ENCODE data around the gene ANKRD27. TPM values are rescaled to one million over a fixed set of nuclear protein-coding genes. Genes with fewer than 3 reads are reported as not detected.

ANKRD27 gene
- total and polyA plus RNA-seq, 10 of the 15 experiments (the other 5 are each of a cell fraction or from before 2014, with no cell fraction given): 2.8 to 49.9 (median 28.5) TPM

- no peaks in the 10 kb centered on the region for H3K36me3 ChIP-seq (ENCODE audit: control insufficient read depth in 2 of 2, insufficient read depth in 2 of 2, low read length in 1 of 2)
- no peaks in the 10 kb centered on the region for H3K27me3 ChIP-seq (replicated peaks in 1 of 2; ENCODE audit: control insufficient read depth in 2 of 2, insufficient read depth in 2 of 2, low read length in 1 of 2)
- H3K4me2 ChIP-seq (ENCODE audit: control insufficient read depth, insufficient read depth): no peak overlapping the region
- intact Hi-C loops (cut with micrococcal nuclease; ENCODE audit: unreplicated experiment): no loop called here
- no peak overlapping the region for H3K9ac ChIP-seq (ENCODE audit: control insufficient read depth, insufficient read depth, low read length)
- H2AFZ ChIP-seq (ENCODE audit: control insufficient read depth, low read depth, low read length): no peak overlapping the region
- in situ Hi-C loops (cut with MboI): no loop called here
- H3K79me2 ChIP-seq (ENCODE audit: control insufficient read depth, insufficient read depth, low read length): peaks cover 9% of the 10 kb centered on the region
- BruUV-seq (replicated peaks): no TSS peak
- no peak for ATAC-seq
- no peaks in the 10 kb centered on the region for H3K9me3 ChIP-seq (replicated peaks; ENCODE audit: control insufficient read depth, insufficient read depth, low read length)
- H3K4me3 ChIP-seq: no peak overlapping the region
- ChIA-PET POLR2A (no interaction called here), SMC1A (ENCODE audit: uncharacterized antibody, unreplicated experiment) (interaction anchor here (1.2 kb wide), 1 partner anchor 87 kb away, joined by 3 read pairs; no protein-coding TSS in a partner anchor), CTCF (interaction anchor here (1.0 kb wide), 1 partner anchor 13 kb away, joined by 4 read pairs; no protein-coding TSS in a partner anchor), RAD21 (ENCODE audit: unreplicated experiment) (no interaction called here)
- H3K27ac ChIP-seq (ENCODE audit: control insufficient read depth, insufficient read depth): no peak overlapping the region
- H4K20me1 ChIP-seq (ENCODE audit: control insufficient read depth, insufficient read depth): no peaks in the 10 kb centered on the region
- 90% methylated on average over 6 of the region's 6 CpGs for WGBS (ENCODE audit: insufficient coverage, insufficient replicate concordance, low lambda C conversion rate, missing lambda C conversion rate)
- H3K4me1 ChIP-seq (ENCODE audit: control insufficient read depth, insufficient read depth, low read length): peaks cover 6% of the 10 kb centered on the region; the same call in 1 of the 2 replicates
- no peak for DNase-seq (ENCODE audit: low read depth, low spot score)
- FAIRE-seq: no peak
- no peak for TF ChIP-seq NFIC (IDR thresholded peaks at IDR 0.05; ENCODE audit: low read depth, low read length)
- TF ChIP-seq ESRRA (IDR thresholded peaks at IDR 0.05; ENCODE audit: low read length): no peak
- TF ChIP-seq IKZF2 (IDR thresholded peaks at IDR 0.05): no peak
- TF ChIP-seq ZNF207 (IDR thresholded peaks at IDR 0.05; ENCODE audit: borderline replicate concordance): no peak
- no peak for TF ChIP-seq POLR2AphosphoS2 (IDR thresholded peaks at IDR 0.05; ENCODE audit: low read depth, low read length)
- TF ChIP-seq SMARCA5 (IDR thresholded peaks at IDR 0.05): no peak
- TF ChIP-seq SPI1 (IDR thresholded peaks at IDR 0.05; ENCODE audit: borderline replicate concordance, insufficient read depth, low read depth, low read length): no peak
- TF ChIP-seq TAF1 (IDR thresholded peaks at IDR 0.05; ENCODE audit: borderline replicate concordance, low read depth, low read length): no peak
- no peak for TF ChIP-seq MLLT1 (IDR thresholded peaks at IDR 0.05)
- no peak for TF ChIP-seq EGR1 (IDR thresholded peaks at IDR 0.05; ENCODE audit: borderline replicate concordance in 1 of 2, low read depth in 2 of 2, low read length in 2 of 2)
- no peak for TF ChIP-seq RFX5 (IDR thresholded peaks at IDR 0.05; ENCODE audit: low read depth, low read length)
- no peak for TF ChIP-seq HSF1 (IDR thresholded peaks at IDR 0.05; ENCODE audit: low read depth, low read length)
- no peak for TF ChIP-seq MTA2 (IDR thresholded peaks at IDR 0.05; ENCODE audit: low read depth)
- TF ChIP-seq CREM (IDR thresholded peaks at IDR 0.05; ENCODE audit: low read depth): no peak
- TF ChIP-seq ZNF592 (IDR thresholded peaks at IDR 0.05): no peak
- no peak for TF ChIP-seq SP1 (IDR thresholded peaks at IDR 0.05; ENCODE audit: low read depth, low read length)
Observed at GRCh38 chr19:32686847-32687475, 12.0 kb upstream of the ANKRD27 start.

Data from GM12878 (cell line).